ENCODE measurements around the gene XBP1. TPM values are rescaled to one million over a fixed set of nuclear protein-coding genes. Genes with fewer than 3 reads are reported as not detected.

XBP1 gene
- total and polyA plus RNA-seq, 2 of the 8 experiments (the other 6 are each of a cell fraction or from before 2014, with no cell fraction given) = 99.8 to 131 TPM

GRCh38 chr22:28792491-28793383 is 7.6 kb downstream of the XBP1 start:
- Histone ChIP-seq H3K14ac (ENCODE audit: insufficient read length) (no peak overlapping the region), H2BK5ac (ENCODE audit: low read depth, low read length) (no peak overlapping the region), H3K9me3 (ENCODE audit: insufficient read depth in 2 of 2, low read depth in 1 of 2, low read length in 1 of 2) (no peaks in the 10 kb centered on the region), H3K4me3 (ENCODE audit: extremely low read depth in 1 of 4, insufficient read depth in 2 of 4, low read depth in 3 of 4, low read length in 4 of 4) (no peak overlapping the region), H4K8ac (ENCODE audit: extremely low read depth, insufficient read depth, low read length) (no peak overlapping the region), H3K4me1 (replicated peaks in 1 of 4; ENCODE audit: control insufficient read depth in 3 of 4, insufficient read depth in 4 of 4, low read length in 3 of 4) (no peaks in the 10 kb centered on the region), H2BK15ac (ENCODE audit: low read length) (no peak overlapping the region), H2BK120ac (replicated peaks; ENCODE audit: low read depth, low read length) (no peak overlapping the region), H3K36me3 (ENCODE audit: control insufficient read depth in 2 of 4, insufficient read depth in 4 of 4, low read length in 3 of 4) (peaks cover 22 to 49% (median 39%) of the 10 kb centered on the region in 4 experiments), H3K27me3 (replicated peaks in 1 of 4; ENCODE audit: control insufficient read depth in 3 of 4, extremely low read depth in 1 of 4, insufficient read depth in 3 of 4, low read length in 3 of 4) (no peaks in the 10 kb centered on the region), H4K20me1 (replicated peaks in 1 of 2; ENCODE audit: control insufficient read depth in 1 of 2, insufficient read depth in 2 of 2, low read length in 2 of 2) (peaks cover 2 to 10% of the 10 kb centered on the region in 2 experiments), H3K79me2 (ENCODE audit: control insufficient read depth in 1 of 2, insufficient read depth in 2 of 2, low read length in 2 of 2) (peaks cover 0 to 10% of the 10 kb centered on the region in 2 experiments; a peak in 2 of 4 replicates), H3K18ac (ENCODE audit: extremely low read depth, low read length) (no peak overlapping the region), H3K56ac (replicated peaks; ENCODE audit: insufficient read length, low read depth, low read length) (no peak overlapping the region), H3K23me2 (ENCODE audit: low read depth, low read length) (no peaks in the 10 kb centered on the region), H2AK5ac (ENCODE audit: low read depth, low read length) (no peak overlapping the region), H3K4ac (replicated peaks; ENCODE audit: insufficient read length, low read depth, low read length) (no peak overlapping the region), H3K4me2 (ENCODE audit: insufficient read depth in 1 of 2, low read depth in 2 of 2, low read length in 2 of 2) (no peak overlapping the region), H3K79me1 (ENCODE audit: low read depth, low read length) (no peaks in the 10 kb centered on the region; the same call in 1 of the 2 replicates), H3K9ac (replicated peaks in 1 of 4; ENCODE audit: extremely low read depth in 1 of 4, low read depth in 3 of 4, low read length in 3 of 4) (no peak overlapping the region), H2BK12ac (ENCODE audit: low read depth, low read length) (no peak overlapping the region), H3K23ac (ENCODE audit: insufficient read length) (no peak overlapping the region), H3K27ac (ENCODE audit: low read depth, low read length) (no peak overlapping the region; the same call in 1 of the 2 replicates), H2AFZ (ENCODE audit: low read length) (no peak overlapping the region), H4K5ac (ENCODE audit: insufficient read length, low read depth, low read length) (no peak overlapping the region), H4K91ac (replicated peaks; ENCODE audit: insufficient read length, low read length) (no peak overlapping the region), H2BK20ac (ENCODE audit: low read length) (no peak overlapping the region)
- FAIRE-seq (no peak), DNase-seq (ENCODE audit: low read depth in 1 of 2, low spot score in 2 of 2) (no peak)
- CTCF ChIA-PET (ENCODE audit: partially characterized antibody) = interaction anchor here (1.3 kb wide), 1 partner anchor 192 kb away, joined by 4 read pairs; no protein-coding TSS in a partner anchor
- POLR2A ChIA-PET (ENCODE audit: partially characterized antibody) = interaction anchor here (1.0 to 2.0 kb wide), 4 partner anchors 10 to 163 kb away, joined by 3 to 7 read pairs (median 6); no protein-coding TSS in a partner anchor
- WGBS, 2 experiments (ENCODE audit: extremely low coverage in 1 of 2, insufficient coverage in 1 of 2, insufficient read length in 1 of 2, insufficient replicate concordance in 2 of 2, low coverage in 1 of 2, low lambda C conversion rate in 2 of 2, missing lambda C conversion rate in 1 of 2) = 91% methylated on average over 15 of the region's 15 CpGs; no CpG with 5 or more reads in 1 of the 2 experiments
- TF ChIP-seq JUND (IDR thresholded peaks at IDR 0.05; ENCODE audit: low read length) = no peak
- TF ChIP-seq KDM4A (IDR thresholded peaks at IDR 0.05; ENCODE audit: low read depth, low read length, severe bottlenecking) = no peak
- no peak for TF ChIP-seq SIRT6 (IDR thresholded peaks at IDR 0.05; ENCODE audit: low read length)
- no peak for TF ChIP-seq NRF1 (IDR thresholded peaks at IDR 0.05; ENCODE audit: low read depth, low read length)

Measured in H1 (cell line).